Left ventricle myocardium superior (tissue), 1 donor: ENCODE results near the gene SLC9B1. TPM values are rescaled to one million over a fixed set of nuclear protein-coding genes. Genes with fewer than 3 reads are reported as not detected.
"Not testable (repeated sequence)": the region's sequence is repeated elsewhere in the genome, so short reads cannot be mapped to it uniquely, and the experiment has no call there.

Experiments used
- ATAC-seq: fragments of 200-7000 bp; cut with Tn5 transposase; one replicate; pipeline ENCODE4 v1.9.1; 2020; ENCODE audit warnings: mild to moderate bottlenecking, moderate library complexity
- DNase-seq: peaks from one replicate; pipeline ENCODE4 v3.0.0-alpha.2; 2020
- intact Hi-C: fragments of 100-400 bp; cut with micrococcal nuclease; formaldehyde crosslinking; loops from one replicate; pipeline ENCODE4 v1.11.0; 2022
- total RNA-seq: library from RNA; stranded (reverse); fragmentation: NEBNext Ultra II Directional; extraction: Animal tissue kit (Norgen Biotek cat#: 25700); gene quantifications from one replicate; pipeline ENCODE4 v1.2.1, GENCODE V29; 2021
- donor health status: DM: no; HTN: yes; CAD: no; lungs with severe emphysema.

Gene SLC9B1
- total RNA-seq, 1 donor from 2014 or later: 0.20 TPM

GRCh38 chr4:102897610-102898009 is 121.9 kb downstream of the SLC9B1 start:
- ATAC-seq, intact Hi-C loops: not testable (repeated sequence)

DNA sequence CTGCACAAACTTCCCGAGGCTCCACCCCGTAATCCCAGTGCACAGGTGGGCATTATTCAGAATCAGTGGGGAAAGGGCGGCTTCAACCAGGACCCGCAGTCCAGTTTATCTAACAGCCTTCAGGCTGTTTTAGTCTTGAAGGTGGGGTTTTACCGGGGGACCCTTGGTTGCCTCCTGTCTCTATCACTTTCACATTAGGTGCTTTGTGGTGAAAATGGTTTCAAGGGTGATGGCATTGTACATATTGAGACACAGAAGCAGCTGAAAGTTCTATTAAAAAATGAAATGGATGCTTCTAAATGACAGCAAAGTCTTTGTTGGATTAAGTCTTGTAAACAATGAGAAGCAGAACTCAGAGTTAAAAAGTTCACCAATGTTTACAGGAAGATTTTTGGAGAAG is 123.0 kb downstream of the SLC9B1 start:
- ATAC-seq, intact Hi-C loops, DNase-seq: not testable (repeated sequence)

More at GRCh38 chr4:102897610-102898009, 121.9 kb downstream of the SLC9B1 start:
- DNase-seq: not testable (repeated sequence)

DNA sequence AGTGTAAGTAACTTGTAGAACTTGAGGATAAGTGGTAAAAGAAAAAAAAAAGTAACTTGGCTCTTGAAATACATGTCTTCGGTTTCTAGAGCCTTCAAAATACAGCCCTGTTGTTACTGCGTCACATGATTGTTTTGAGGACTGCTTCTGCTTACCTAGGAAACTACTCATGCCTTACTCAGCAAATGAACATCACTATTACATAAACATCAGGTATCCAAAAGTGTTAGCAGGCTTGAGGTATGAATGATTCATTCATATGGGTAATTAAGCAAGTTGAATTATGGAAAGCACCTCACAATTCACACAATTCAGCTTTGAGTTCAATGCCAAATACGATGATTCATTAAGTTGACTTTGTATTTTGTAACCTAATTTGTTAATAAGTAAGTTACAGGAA is 129.6 kb downstream of the SLC9B1 start:
- ATAC-seq, DNase-seq, intact Hi-C loops: not testable (repeated sequence)

GRCh38 chr4:102888570-102888969 is 130.9 kb downstream of the SLC9B1 start:
- DNase-seq, intact Hi-C loops, ATAC-seq: not testable (repeated sequence)

GRCh38 chr4:102883278-102883677 is 136.2 kb downstream of the SLC9B1 start:
- intact Hi-C loops: no loop called here

GRCh38 chr4:102881343-102881742 is 138.2 kb downstream of the SLC9B1 start:
- no peak for DNase-seq
- ATAC-seq: no peak
- intact Hi-C loops: no loop called here

More at GRCh38 chr4:102883278-102883677, 136.2 kb downstream of the SLC9B1 start:
- ATAC-seq (no peak), DNase-seq (no peak)

GRCh38 chr4:102878901-102879300 is 140.6 kb downstream of the SLC9B1 start:
- ATAC-seq: no peak
- DNase-seq: no peak
- intact Hi-C loops: no loop called here

- intact Hi-C loops, DNase-seq: not testable (repeated sequence)
- ATAC-seq: peak; percentile 33
These were observed 141.2 kb downstream of the SLC9B1 start for GRCh38 chr4:102878349-102878748.

- intact Hi-C loops, ATAC-seq, DNase-seq: not testable (repeated sequence)
These were observed 141.9 kb downstream of the SLC9B1 start for GRCh38 chr4:102877477-102878106.

DNA sequence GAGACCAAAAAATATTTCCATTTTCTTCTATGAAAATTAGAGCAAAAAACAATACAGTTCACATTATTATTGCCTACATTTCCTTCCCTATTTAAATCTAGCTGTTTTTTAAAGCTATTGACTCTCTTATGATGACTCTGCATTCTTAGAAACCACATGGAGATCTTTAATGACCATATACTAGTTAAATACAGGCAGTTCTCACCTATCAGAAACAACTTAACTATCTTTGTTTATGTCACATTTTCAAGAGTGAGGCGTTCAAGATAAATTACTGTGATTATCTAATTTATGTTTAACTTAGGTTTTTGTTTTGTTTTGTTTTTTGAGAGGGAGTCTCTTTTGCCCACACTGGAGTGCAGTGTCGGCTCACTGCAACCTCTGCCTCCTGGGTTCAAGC is 147.7 kb downstream of the SLC9B1 start:
- DNase-seq (no peak), ATAC-seq (no peak)
- intact Hi-C loops: no loop called here

DNA sequence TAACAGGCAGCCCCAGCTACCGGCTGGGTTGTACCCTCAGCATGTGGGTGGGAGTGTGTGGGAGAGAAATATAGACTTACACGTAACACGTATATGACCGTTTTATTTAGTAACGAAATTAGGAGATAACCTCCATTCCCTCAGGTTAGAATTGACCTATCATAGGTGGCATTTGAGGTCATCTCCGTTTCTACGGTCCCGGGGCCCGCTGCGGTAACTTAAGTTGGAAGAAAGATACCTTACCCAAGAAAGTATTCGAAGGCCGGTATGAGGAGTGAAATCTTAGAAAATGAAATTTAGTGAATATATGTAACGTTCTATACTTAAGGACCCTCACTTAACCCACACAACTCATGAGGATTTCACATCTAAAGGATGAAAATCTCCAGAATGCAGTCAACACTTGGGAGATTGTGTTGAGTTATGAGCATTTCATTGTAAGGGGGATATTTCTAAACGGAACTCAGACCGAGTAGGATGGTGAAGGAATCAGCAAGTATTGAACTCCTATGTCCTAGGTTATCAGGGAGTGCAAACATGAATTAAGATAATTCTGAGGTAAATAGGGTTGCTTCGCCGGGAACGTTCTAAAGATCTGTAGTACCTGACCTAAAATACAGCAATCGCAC is 149.8 kb downstream of the SLC9B1 start:
- DNase-seq (no peak), ATAC-seq (no peak)
- intact Hi-C loops: no loop called here

DNA sequence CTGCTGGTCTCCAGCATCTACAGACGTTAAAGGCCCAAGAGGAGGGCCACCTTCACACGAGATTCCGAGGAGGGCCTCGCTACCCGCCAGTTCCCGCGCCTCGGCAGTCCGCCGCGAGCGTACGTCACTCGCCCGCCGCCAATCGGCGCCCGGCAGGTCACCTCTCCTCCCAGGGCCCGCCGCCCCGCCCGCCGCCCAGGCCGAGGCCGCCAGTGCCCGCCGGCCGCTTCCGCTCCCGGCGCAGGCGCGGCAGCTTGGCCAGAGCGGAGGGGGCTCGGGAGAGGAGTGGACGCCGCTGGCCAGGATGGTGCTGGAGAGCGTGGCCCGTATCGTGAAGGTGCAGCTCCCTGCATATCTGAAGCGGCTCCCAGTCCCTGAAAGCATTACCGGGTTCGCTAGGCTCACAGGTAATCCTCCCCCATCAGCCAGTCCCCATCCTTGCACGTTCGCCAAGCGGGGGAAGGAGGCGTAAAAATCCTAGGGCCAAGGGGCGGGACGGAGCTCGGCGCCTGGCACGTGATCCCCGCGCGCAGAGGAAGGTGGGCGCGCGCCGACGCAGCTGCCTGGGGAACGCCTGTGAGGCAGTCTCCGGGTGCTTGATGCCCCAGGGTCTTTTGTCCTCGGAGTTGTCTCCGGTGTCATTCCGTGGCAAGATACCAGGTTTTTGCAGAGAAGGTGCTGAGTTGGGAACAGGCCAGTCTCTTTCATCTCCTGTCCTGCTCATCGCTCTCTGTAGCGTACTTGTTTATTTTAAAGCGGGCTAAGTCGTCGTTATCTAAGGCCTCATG is 150.5 kb downstream of the SLC9B1 start, which contains the start of gene CISD2:
Gene CISD2, plus strand, starts transcription at position 212 of the 788 bp plus-strand sequence. Its CDS starts 93 bp downstream, at position 305.
- DNase-seq: peak; percentile 96
- intact Hi-C loops: no loop called here
- peak; percentile 99 for ATAC-seq

DNA sequence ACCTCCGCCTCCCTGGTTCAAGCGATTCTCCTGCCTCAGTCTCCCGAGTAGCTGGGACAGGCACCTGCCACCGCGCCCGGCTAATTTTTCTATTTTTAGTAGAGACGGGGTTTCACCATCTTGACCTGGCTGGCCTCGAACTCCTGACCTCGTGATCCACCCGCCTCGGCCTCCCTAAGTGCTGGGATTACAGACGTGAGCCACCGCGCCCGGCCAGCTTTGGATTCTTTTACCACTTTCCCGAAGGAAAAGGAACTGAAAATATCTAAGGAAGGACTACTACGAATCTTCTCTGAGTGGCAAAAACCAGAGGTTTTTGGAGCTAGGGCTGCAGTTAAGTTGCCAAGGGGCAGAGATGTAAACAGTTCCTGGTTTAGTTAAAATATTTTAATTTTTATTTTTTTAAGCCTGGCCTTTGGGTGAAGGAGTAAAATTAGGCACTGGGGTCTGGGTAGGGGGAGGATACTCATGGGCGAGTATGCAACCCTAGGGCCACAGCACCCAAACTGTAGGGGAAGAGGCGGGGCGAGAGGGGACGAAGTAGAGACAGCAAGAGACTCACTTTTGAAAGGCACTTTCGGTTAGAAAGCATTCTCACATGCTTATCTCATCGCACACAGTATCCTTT is 151.2 kb downstream of the SLC9B1 start:
- ATAC-seq (peak; percentile 61), DNase-seq (peak; percentile 39)
- intact Hi-C loops: no loop called here

- ATAC-seq (no peak), DNase-seq (no peak)
- intact Hi-C loops: no loop called here
These were observed 152.0 kb downstream of the SLC9B1 start for GRCh38 chr4:102867278-102868152.

- ATAC-seq, DNase-seq, intact Hi-C loops: not testable (repeated sequence)
These were observed 154.2 kb downstream of the SLC9B1 start for GRCh38 chr4:102865327-102865726.

GRCh38 chr4:102862747-102863146 is 156.8 kb downstream of the SLC9B1 start:
- intact Hi-C loops: no loop called here
- DNase-seq (no peak), ATAC-seq (no peak)

GRCh38 chr4:102862016-102862415 is 157.5 kb downstream of the SLC9B1 start:
- intact Hi-C loops: no loop called here
- no peak for ATAC-seq
- no peak for DNase-seq

- ATAC-seq: peak; percentile 38
- intact Hi-C loops: no loop called here
- DNase-seq: no peak
These were observed 158.7 kb downstream of the SLC9B1 start for GRCh38 chr4:102860611-102861324.
